D341Med (cell line): Measurements from ENCODE around the gene MT1B.
"Not testable (repeated sequence)": the region's sequence is repeated elsewhere in the genome, so short reads cannot be mapped to it uniquely, and the experiment has no call there.

ENCODE experiments used
- DNase-seq: peaks from one replicate; pipeline ENCODE4 v3.0.0; 2012; ENCODE audit warnings: low spot score

The MT1B gene

GRCh38 chr16:56620339-56620897 is 31.3 kb upstream of the MT1B start:
- DNase-seq = no peak

GRCh38 chr16:56621665-56622445 is 29.8 kb upstream of the MT1B start:
- DNase-seq = not testable (repeated sequence)

- DNase-seq = not testable (repeated sequence)
Measured at GRCh38 chr16:56623184-56623583, 28.5 kb upstream of the MT1B start.

- DNase-seq = no peak
Measured at GRCh38 chr16:56623637-56624036, 28.0 kb upstream of the MT1B start.

GRCh38 chr16:56625140-56625942 is 26.3 kb upstream of the MT1B start, which contains the start of gene MT1E:
Gene MT1E (plus strand): TSS chr16:56625781. CDS start chr16:56625852, 71 bp downstream.
- DNase-seq = no peak

GRCh38 chr16:56625943-56626654 is 25.6 kb upstream of the MT1B start:
- no peak for DNase-seq

GRCh38 chr16:56626685-56627084 is 25.0 kb upstream of the MT1B start:
- DNase-seq = no peak

GRCh38 chr16:56628486-56629350 is 23.0 kb upstream of the MT1B start:
- no peak for DNase-seq

GRCh38 chr16:56629531-56629930 is 22.2 kb upstream of the MT1B start:
- no peak for DNase-seq

- DNase-seq = no peak
Measured at GRCh38 chr16:56630134-56630533, 21.6 kb upstream of the MT1B start.

- DNase-seq = no peak
Measured at GRCh38 chr16:56631197-56631596, 20.5 kb upstream of the MT1B start.

- no peak for DNase-seq
Measured at GRCh38 chr16:56631832-56632155, 19.9 kb upstream of the MT1B start.

- no peak for DNase-seq
Measured at GRCh38 chr16:56632156-56632847, 19.4 kb upstream of the MT1B start, which contains the start of gene MT1M. Gene MT1M (plus strand): TSS chr16:56632659. CDS start chr16:56632732, 73 bp downstream.

GRCh38 chr16:56632848-56633365 is 18.8 kb upstream of the MT1B start:
- DNase-seq = no peak

GRCh38 chr16:56633535-56633934 is 18.2 kb upstream of the MT1B start:
- no peak for DNase-seq

GRCh38 chr16:56634715-56635440 is 16.8 kb upstream of the MT1B start:
- no peak for DNase-seq

GRCh38 chr16:56635441-56635967 is 16.2 kb upstream of the MT1B start:
- DNase-seq = no peak

- no peak for DNase-seq
Measured at GRCh38 chr16:56636616-56637413, 14.9 kb upstream of the MT1B start.
